ENCODE data around the gene FBXO24. TPM values are rescaled to one million over a fixed set of nuclear protein-coding genes. Genes with fewer than 3 reads are reported as not detected.

Gene FBXO24
- polyA plus RNA-seq, 1 of the 3 experiments (the other 2 are of a cell fraction): 0.94 TPM

DNA sequence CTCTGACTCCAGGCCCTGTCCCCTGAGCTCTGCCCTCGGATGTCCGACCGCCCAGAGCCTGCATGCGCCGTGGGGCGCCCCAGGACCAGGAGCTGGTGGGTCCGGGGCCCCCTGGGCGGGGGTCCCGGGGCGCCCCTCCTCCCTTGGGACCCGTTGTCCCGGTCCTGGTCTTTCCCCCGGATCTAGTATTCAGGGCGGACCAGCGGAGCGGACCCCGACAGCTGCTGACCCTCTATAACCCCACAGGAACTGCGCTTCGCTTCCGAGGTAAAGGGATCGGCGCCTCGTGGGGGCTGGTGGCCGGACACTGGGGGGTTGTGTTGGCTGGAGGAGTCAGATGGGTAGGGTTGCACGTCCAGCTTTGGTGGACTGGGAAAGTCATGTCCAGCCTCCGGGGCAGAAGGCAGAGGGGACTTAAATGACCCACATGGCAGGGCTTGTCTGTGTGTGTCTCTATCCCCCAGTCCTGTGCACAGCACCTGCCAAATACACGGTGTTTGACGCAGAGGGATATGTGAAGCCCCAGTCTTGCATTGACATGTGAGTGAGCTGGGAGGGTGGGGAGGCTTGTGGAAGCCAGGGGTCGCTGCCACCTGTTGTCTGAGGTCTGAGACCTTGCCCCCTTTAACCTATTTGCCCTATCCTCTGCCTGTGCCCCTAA is 26.7 kb downstream of the FBXO24 start (continued):
- TF ChIP-seq ELF1 (IDR thresholded peaks at IDR 0.05): no peak
- TF ChIP-seq YY1 (IDR thresholded peaks at IDR 0.05; ENCODE audit: low read depth): no peak
- TF ChIP-seq, protein P1, sequence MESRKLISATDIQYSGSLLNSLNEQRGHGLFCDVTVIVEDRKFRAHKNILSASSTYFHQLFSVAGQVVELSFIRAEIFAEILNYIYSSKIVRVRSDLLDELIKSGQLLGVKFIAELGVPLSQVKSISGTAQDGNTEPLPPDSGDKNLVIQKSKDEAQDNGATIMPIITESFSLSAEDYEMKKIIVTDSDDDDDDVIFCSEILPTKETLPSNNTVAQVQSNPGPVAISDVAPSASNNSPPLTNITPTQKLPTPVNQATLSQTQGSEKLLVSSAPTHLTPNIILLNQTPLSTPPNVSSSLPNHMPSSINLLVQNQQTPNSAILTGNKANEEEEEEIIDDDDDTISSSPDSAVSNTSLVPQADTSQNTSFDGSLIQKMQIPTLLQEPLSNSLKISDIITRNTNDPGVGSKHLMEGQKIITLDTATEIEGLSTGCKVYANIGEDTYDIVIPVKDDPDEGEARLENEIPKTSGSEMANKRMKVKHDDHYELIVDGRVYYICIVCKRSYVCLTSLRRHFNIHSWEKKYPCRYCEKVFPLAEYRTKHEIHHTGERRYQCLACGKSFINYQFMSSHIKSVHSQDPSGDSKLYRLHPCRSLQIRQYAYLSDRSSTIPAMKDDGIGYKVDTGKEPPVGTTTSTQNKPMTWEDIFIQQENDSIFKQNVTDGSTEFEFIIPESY (IDR thresholded peaks at IDR 0.05; ENCODE audit: borderline replicate concordance, low read depth): no peak
- TF ChIP-seq, protein P2, sequence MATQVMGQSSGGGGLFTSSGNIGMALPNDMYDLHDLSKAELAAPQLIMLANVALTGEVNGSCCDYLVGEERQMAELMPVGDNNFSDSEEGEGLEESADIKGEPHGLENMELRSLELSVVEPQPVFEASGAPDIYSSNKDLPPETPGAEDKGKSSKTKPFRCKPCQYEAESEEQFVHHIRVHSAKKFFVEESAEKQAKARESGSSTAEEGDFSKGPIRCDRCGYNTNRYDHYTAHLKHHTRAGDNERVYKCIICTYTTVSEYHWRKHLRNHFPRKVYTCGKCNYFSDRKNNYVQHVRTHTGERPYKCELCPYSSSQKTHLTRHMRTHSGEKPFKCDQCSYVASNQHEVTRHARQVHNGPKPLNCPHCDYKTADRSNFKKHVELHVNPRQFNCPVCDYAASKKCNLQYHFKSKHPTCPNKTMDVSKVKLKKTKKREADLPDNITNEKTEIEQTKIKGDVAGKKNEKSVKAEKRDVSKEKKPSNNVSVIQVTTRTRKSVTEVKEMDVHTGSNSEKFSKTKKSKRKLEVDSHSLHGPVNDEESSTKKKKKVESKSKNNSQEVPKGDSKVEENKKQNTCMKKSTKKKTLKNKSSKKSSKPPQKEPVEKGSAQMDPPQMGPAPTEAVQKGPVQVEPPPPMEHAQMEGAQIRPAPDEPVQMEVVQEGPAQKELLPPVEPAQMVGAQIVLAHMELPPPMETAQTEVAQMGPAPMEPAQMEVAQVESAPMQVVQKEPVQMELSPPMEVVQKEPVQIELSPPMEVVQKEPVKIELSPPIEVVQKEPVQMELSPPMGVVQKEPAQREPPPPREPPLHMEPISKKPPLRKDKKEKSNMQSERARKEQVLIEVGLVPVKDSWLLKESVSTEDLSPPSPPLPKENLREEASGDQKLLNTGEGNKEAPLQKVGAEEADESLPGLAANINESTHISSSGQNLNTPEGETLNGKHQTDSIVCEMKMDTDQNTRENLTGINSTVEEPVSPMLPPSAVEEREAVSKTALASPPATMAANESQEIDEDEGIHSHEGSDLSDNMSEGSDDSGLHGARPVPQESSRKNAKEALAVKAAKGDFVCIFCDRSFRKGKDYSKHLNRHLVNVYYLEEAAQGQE (IDR thresholded peaks at IDR 0.05; ENCODE audit: low read depth, low read length): no peak
- no peak for TF ChIP-seq RXRA (IDR thresholded peaks at IDR 0.05; ENCODE audit: borderline replicate concordance, low read depth)
- no peak for TF ChIP-seq EP300 (IDR thresholded peaks at IDR 0.05; ENCODE audit: borderline replicate concordance in 1 of 2, low read depth in 1 of 2, low read length in 1 of 2)
- TF ChIP-seq MEF2A (IDR thresholded peaks at IDR 0.05; ENCODE audit: borderline replicate concordance, low read depth): no peak
- TF ChIP-seq FOXJ3 (CRISPR knock-in tag; IDR thresholded peaks at IDR 0.05): no peak
- TF ChIP-seq, protein P3, sequence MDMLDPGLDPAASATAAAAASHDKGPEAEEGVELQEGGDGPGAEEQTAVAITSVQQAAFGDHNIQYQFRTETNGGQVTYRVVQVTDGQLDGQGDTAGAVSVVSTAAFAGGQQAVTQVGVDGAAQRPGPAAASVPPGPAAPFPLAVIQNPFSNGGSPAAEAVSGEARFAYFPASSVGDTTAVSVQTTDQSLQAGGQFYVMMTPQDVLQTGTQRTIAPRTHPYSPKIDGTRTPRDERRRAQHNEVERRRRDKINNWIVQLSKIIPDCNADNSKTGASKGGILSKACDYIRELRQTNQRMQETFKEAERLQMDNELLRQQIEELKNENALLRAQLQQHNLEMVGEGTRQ (IDR thresholded peaks at IDR 0.05; ENCODE audit: borderline replicate concordance, low read depth, low read length): no peak
- TF ChIP-seq CHD2 (IDR thresholded peaks at IDR 0.05; ENCODE audit: low read length, partially characterized antibody): no peak
- TF ChIP-seq TCF12 (IDR thresholded peaks at IDR 0.05): no peak
- no peak for TF ChIP-seq RFX5 (IDR thresholded peaks at IDR 0.05; ENCODE audit: low read length)
- TF ChIP-seq TEAD4 (IDR thresholded peaks at IDR 0.05; ENCODE audit: borderline replicate concordance, insufficient read depth): no peak
- peak; percentile 30; the same call in 1 of the 2 replicates for TF ChIP-seq SMC3 (IDR thresholded peaks at IDR 0.05; ENCODE audit: low read depth, low read length)
- TF ChIP-seq SIN3A (IDR thresholded peaks at IDR 0.05; ENCODE audit: borderline replicate concordance, low read depth, low read length): no peak; the same call in 1 of the 2 replicates
